K562 (cell line): ENCODE measurements around the gene UBE2I. TPM values are rescaled to one million over a fixed set of nuclear protein-coding genes. Genes with fewer than 3 reads are reported as not detected.
A peak's percentile ranks its signal among the peaks of the same experiment; 100 is the strongest.

Experiments
- ATAC-seq: fragments of 200-7000 bp; cut with Tn5 transposase; 3 replicates; pipeline ENCODE4 v1.9.1; 2020; ENCODE audit warnings: moderate library complexity
- BruUV-seq: library from RNA; stranded (reverse); fragments of 400-500 nt; replicated peaks from 2 replicates; lab custom pipeline; 2021; lab: Mats Ljungman, UMichigan
- CTCF ChIA-PET: fragments of 300-600 bp; formaldehyde crosslinking; extraction: SDS; loops from one replicate; lab custom pipeline; 2021; ENCODE audit warnings: low intra/inter-chr PET ratio; lab: Yijun Ruan, JAX
- POLR2A ChIA-PET: fragments of 300-600, 350-650 bp; sonication (Branson Sonifier 250); formaldehyde crosslinking; extraction: SDS; loops from one replicate; lab custom pipeline; 2021; ENCODE audit warnings: antibody characterized with exemption, inconsistent platforms; lab: Yijun Ruan, JAX
- DNase-seq, 4 experiments: peaks; one replicate each; pipeline versions ENCODE4 v3.0.0 to v3.0.0-alpha.2; 2011 to 2018; ENCODE audit warnings: low spot score in 3 of 4, mixed read lengths in 3 of 4; ENCODE audit errors: extremely low read depth in 1 of 4
- FAIRE-seq: peaks from 2 replicates; lab custom pipeline; 2011; peaks lifted over from hg19 to GRCh38; lab: Jason Lieb, UNC
- H2AFZ ChIP-seq: 2 replicates; pipeline ENCODE4 v1.6.0; 2011; ENCODE audit warnings: low read depth, low read length, control low read depth, inconsistent platforms
- H3K27ac ChIP-seq: fragments of 200-600 bp; 3 replicates; pipeline ENCODE4 v1.8.0; 2011; ENCODE audit warnings: low read depth, mild to moderate bottlenecking, control low read depth, inconsistent platforms, low read length, moderate library complexity, mixed read lengths; ENCODE audit errors: extremely low read depth
- H3K27me3 ChIP-seq, 2 experiments: fragments of 300-600 bp in 1 of 2; 2 replicates in 1 of 2; 3 replicates in 1 of 2; pipeline versions ENCODE4 v1.6.0 to v1.8.0; 2011; ENCODE audit warnings: inconsistent platforms in 2 of 2, low read length in 2 of 2, mild to moderate bottlenecking in 1 of 2, mixed read lengths in 1 of 2, moderate library complexity in 1 of 2; ENCODE audit not compliant: control insufficient read depth in 2 of 2, insufficient read depth in 2 of 2
- H3K36me3 ChIP-seq: fragments of 300-600 bp; 3 replicates; pipeline ENCODE4 v1.8.0; 2011; ENCODE audit warnings: mild to moderate bottlenecking, low read length, inconsistent platforms; ENCODE audit not compliant: control insufficient read depth, insufficient read depth
- H3K4me1 ChIP-seq, 2 experiments: fragments of 200-600 bp in 1 of 2; replicated peaks in 1 of 2; 2 replicates in 1 of 2; 3 replicates in 1 of 2; pipeline versions ENCODE4 v1.5.1 to v1.8.0; 2011; ENCODE audit warnings: inconsistent platforms in 2 of 2, low read length in 2 of 2, mild to moderate bottlenecking in 1 of 2, mixed read lengths in 1 of 2, moderate library complexity in 1 of 2; ENCODE audit not compliant: control insufficient read depth in 2 of 2, insufficient read depth in 2 of 2
- H3K4me2 ChIP-seq: 2 replicates; pipeline ENCODE4 v1.6.1; 2011; ENCODE audit warnings: low read length, control low read depth, inconsistent platforms, mixed read lengths; ENCODE audit not compliant: insufficient read depth
- H3K4me3 ChIP-seq: fragments of 200-600 bp; sonication (generic), shearing (Covaris generic); 2 replicates; pipeline ENCODE4 v1.5.1; 2016; ENCODE audit warnings: control low read depth, inconsistent platforms
- H3K79me2 ChIP-seq: fragments of 200-600 bp; 3 replicates; pipeline ENCODE4 v1.8.0; 2011; ENCODE audit warnings: low read length, inconsistent platforms; ENCODE audit not compliant: control insufficient read depth, insufficient read depth
- H3K9ac ChIP-seq, 2 experiments: 2 replicates each; pipeline versions ENCODE4 v1.6.0 to v1.6.1; 2011; ENCODE audit warnings: low read depth in 2 of 2, low read length in 2 of 2, control low read depth in 1 of 2, inconsistent platforms in 1 of 2, mild to moderate bottlenecking in 1 of 2, mixed read lengths in 1 of 2; ENCODE audit not compliant: insufficient read depth in 1 of 2
- H3K9me1 ChIP-seq: one replicate; pipeline ENCODE4 v1.6.0; 2011; ENCODE audit warnings: inconsistent platforms, mild to moderate bottlenecking, low read length, moderate library complexity; ENCODE audit not compliant: control insufficient read depth, insufficient read depth
- H3K9me3 ChIP-seq: replicated peaks from 2 replicates; pipeline ENCODE4 v1.5.1; 2011; ENCODE audit warnings: low read depth, low read length, inconsistent platforms; ENCODE audit not compliant: control insufficient read depth, insufficient read depth
- H4K20me1 ChIP-seq: replicated peaks from 2 replicates; pipeline ENCODE4 v1.6.1; 2011; ENCODE audit warnings: low read length, inconsistent platforms, mixed read lengths; ENCODE audit not compliant: control insufficient read depth, insufficient read depth
- ATF1 ChIP-seq, 2 experiments: fragments of 450-650 bp in 1 of 2; IDR thresholded peaks; 2 replicates each; pipeline ENCODE4 v1.6.1; 2016; ENCODE audit warnings: missing compliant biosample characterization in 1 of 2, missing genetic modification characterization in 1 of 2
- CREM ChIP-seq: IDR thresholded peaks from 2 replicates; pipeline ENCODE4 v1.6.1; 2014; ENCODE audit warnings: antibody characterized with exemption, low read depth
- EZH2 ChIP-seq: IDR thresholded peaks from 2 replicates; pipeline ENCODE4 v1.6.1; 2012; ENCODE audit warnings: low read depth, mild to moderate bottlenecking, inconsistent platforms, low read length, borderline replicate concordance
- FOSL1 ChIP-seq: fragments of 200-800 bp; sonication (Bioruptor generic); conservative IDR thresholded peaks from 2 replicates; pipeline ENCODE4 v1.6.1; 2016; ENCODE audit warnings: missing genetic modification characterization, missing compliant biosample characterization
- JUND ChIP-seq, 2 experiments: IDR thresholded peaks; 2 replicates in 1 of 2; 3 replicates in 1 of 2; pipeline ENCODE4 v1.6.1; 2011; ENCODE audit warnings: borderline replicate concordance in 2 of 2, low read depth in 2 of 2, low read length in 2 of 2, improper control_type of control experiment in 1 of 2, missing biosample characterization in 1 of 2, missing genetic modification characterization in 1 of 2, missing genetic modification reagents in 1 of 2
- RNF219 ChIP-seq: fragments of 250-450 bp; sonication (Bioruptor Pico); IDR thresholded peaks from 2 replicates; pipeline ENCODE4 v1.5.0; 2022; ENCODE audit warnings: mild to moderate bottlenecking
- SETDB1 ChIP-seq: IDR thresholded peaks from one replicate; pipeline ENCODE4 v1.6.1; 2012; ENCODE audit warnings: low read length, control low read depth, inconsistent platforms
- SMAD1 ChIP-seq: fragments of 150-350 bp; IDR thresholded peaks from 2 replicates; pipeline ENCODE4 v1.6.1; 2014; ENCODE audit warnings: low read length, low read depth; ENCODE audit not compliant: partially characterized antibody
- ZNF12 ChIP-seq: sonication (generic); formaldehyde crosslinking; IDR thresholded peaks from 2 replicates; pipeline ENCODE4 v1.4.0; 2020; ENCODE audit warnings: mild to moderate bottlenecking, missing genetic modification reagents
- WGBS: fragments of 100-300 bp; shearing (Covaris generic); methylation state at CpG from one replicate; pipeline ENCODE4 v1.1.6; 2016; ENCODE audit warnings: low coverage, mixed read lengths; ENCODE audit not compliant: insufficient coverage; ENCODE audit errors: missing lambda C conversion rate; 5-methylcytosine and 5-hydroxymethylcytosine counted together
- in situ Hi-C: fragments of 300-500 bp; cut with MboI; formaldehyde crosslinking; loops from 4 replicates; pipeline ENCODE4 v1.15.0; 2018; ENCODE audit warnings: inconsistent platforms, mixed read lengths
- intact Hi-C: fragments of 100-400 bp; cut with micrococcal nuclease; formaldehyde crosslinking; loops from 2 replicates; pipeline ENCODE4 v1.14.2; 2022
- polyA plus RNA-seq, 8 experiments: library from polyadenylated mRNA; depleted of rRNA in 4 of 8; stranded (reverse) in 5 of 8; unstranded in 3 of 8; fragments of >200 nt; fragmentation: Nextera tagmentation in 2 of 8; fragmentation: Illumina TruSeq in 1 of 8; extraction: Ambion mirVana in 2 of 8; extraction: Trizol in 1 of 8; gene quantifications; 2 replicates each; pipeline versions ENCODE4 v1.2.1 to v1.2.3, GENCODE V29; 2011 to 2014; ENCODE audit warnings: inconsistent platforms in 1 of 8, missing spikeins in 1 of 8
- total RNA-seq, 7 experiments: library from RNA; depleted of rRNA in 6 of 7; stranded (reverse); fragments of >200 nt in 6 of 7; fragmentation: Illumina TruSeq in 2 of 7; extraction: Trizol in 2 of 7; gene quantifications; 2 replicates each; pipeline versions ENCODE4 v1.2.1 to v1.2.3, GENCODE V29; 2011 to 2021; ENCODE audit warnings: low replicate concordance in 1 of 7
- TF ChIP-seq, protein P1 (sequence below), 2 experiments: fragments of 450-650 bp in 1 of 2; sonication (generic) in 1 of 2; formaldehyde crosslinking in 1 of 2; IDR thresholded peaks in 1 of 2; conservative IDR thresholded peaks in 1 of 2; 2 replicates each; pipeline versions ENCODE4 v1.6.1 to v1.8.1; 2016 to 2023; ENCODE audit warnings: mild to moderate bottlenecking in 2 of 2, moderate library complexity in 2 of 2, inconsistent platforms in 1 of 2, missing genetic modification reagents in 1 of 2

UBE2I gene
- total and polyA plus RNA-seq, 9 of the 15 experiments (the other 6 are each of a cell fraction or from before 2014, with no cell fraction given), result 36.6 to 254 (median 104) TPM

GRCh38 chr16:1357906-1358566, 48.6 kb downstream of the UBE2I start:
- ATAC-seq (peak; percentile 38), FAIRE-seq (peak; percentile 77), DNase-seq (no peak)
- WGBS, result 59% methylated on average over 15 of the region's 19 CpGs
- H3K27ac ChIP-seq, result peak overlapping the region; percentile 8; the same call in 1 of the 3 replicates
- POLR2A ChIA-PET, result interaction anchor here (0.6 kb wide), 2 partner anchors 20 to 264 kb away, joined by 4 read pairs; no protein-coding TSS in a partner anchor
- H3K79me2 ChIP-seq, result peaks cover 35% of the 10 kb centered on the region
- H3K4me3 ChIP-seq, result no peak overlapping the region
- H3K9me3 ChIP-seq, result no peaks in the 10 kb centered on the region
- CTCF ChIA-PET, result no interaction called here
- TF ChIP-seq CREM, result peak; percentile 53; the same call in 1 of the 2 replicates
- TF ChIP-seq ZNF12, result no peak
- no peak for TF ChIP-seq RNF219
- TF ChIP-seq SMAD1, result no peak
- no peak for TF ChIP-seq ATF1 (CRISPR knock-in tag; IDR thresholded peaks at IDR 0.05)
- TF ChIP-seq ATF1 (tag; IDR thresholded peaks at IDR 0.05), result 0 out of 2 replicates have a peak, but pooled peaks have one; percentile 9
- TF ChIP-seq EZH2, result no peak
- 0 out of 2 replicates have a peak, but pooled peaks have one; percentile 5 for TF ChIP-seq JUND (IDR thresholded peaks at IDR 0.05; ENCODE audit: borderline replicate concordance, low read depth, low read length)
- TF ChIP-seq JUND (tag; IDR thresholded peaks at IDR 0.05; ENCODE audit: borderline replicate concordance, low read depth, low read length), result no peak
- peak; percentile 54 for TF ChIP-seq FOSL1
- TF ChIP-seq, protein P1, sequence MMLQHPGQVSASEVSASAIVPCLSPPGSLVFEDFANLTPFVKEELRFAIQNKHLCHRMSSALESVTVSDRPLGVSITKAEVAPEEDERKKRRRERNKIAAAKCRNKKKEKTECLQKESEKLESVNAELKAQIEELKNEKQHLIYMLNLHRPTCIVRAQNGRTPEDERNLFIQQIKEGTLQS (IDR thresholded peaks at IDR 0.05), result peak; percentile 48
- TF ChIP-seq, protein P1 (CRISPR knock-in tag; conservative IDR thresholded peaks at IDR 0.05), result no peak
- no peak for TF ChIP-seq SETDB1
- peaks cover 31% of the 10 kb centered on the region; the same call in 2 of the 3 replicates for H3K36me3 ChIP-seq
- H2AFZ ChIP-seq, result no peak overlapping the region
- H3K9ac ChIP-seq, result peak overlapping the region in 1 of 2 experiments; percentile 68; a peak in 2 of 4 replicates
- H3K4me2 ChIP-seq, result no peak overlapping the region
- peaks cover 2 to 66% of the 10 kb centered on the region in 2 experiments; a peak in 3 of 5 replicates for H3K4me1 ChIP-seq
- no peaks in the 10 kb centered on the region for H3K27me3 ChIP-seq
- peaks cover 6% of the 10 kb centered on the region for H4K20me1 ChIP-seq
- intact Hi-C loops (no loop called here), in situ Hi-C loops (no loop called here)
- BruUV-seq, result no TSS peak
- H3K9me1 ChIP-seq, result no peaks in the 10 kb centered on the region
